ENCODE data around the gene SOWAHA. TPM values are rescaled to one million over a fixed set of nuclear protein-coding genes. Genes with fewer than 3 reads are reported as not detected.

SOWAHA gene
- total and polyA plus RNA-seq, 2 of the 4 experiments (the other 2 are of a cell fraction) = 0.03 TPM; not detected in 1

DNA sequence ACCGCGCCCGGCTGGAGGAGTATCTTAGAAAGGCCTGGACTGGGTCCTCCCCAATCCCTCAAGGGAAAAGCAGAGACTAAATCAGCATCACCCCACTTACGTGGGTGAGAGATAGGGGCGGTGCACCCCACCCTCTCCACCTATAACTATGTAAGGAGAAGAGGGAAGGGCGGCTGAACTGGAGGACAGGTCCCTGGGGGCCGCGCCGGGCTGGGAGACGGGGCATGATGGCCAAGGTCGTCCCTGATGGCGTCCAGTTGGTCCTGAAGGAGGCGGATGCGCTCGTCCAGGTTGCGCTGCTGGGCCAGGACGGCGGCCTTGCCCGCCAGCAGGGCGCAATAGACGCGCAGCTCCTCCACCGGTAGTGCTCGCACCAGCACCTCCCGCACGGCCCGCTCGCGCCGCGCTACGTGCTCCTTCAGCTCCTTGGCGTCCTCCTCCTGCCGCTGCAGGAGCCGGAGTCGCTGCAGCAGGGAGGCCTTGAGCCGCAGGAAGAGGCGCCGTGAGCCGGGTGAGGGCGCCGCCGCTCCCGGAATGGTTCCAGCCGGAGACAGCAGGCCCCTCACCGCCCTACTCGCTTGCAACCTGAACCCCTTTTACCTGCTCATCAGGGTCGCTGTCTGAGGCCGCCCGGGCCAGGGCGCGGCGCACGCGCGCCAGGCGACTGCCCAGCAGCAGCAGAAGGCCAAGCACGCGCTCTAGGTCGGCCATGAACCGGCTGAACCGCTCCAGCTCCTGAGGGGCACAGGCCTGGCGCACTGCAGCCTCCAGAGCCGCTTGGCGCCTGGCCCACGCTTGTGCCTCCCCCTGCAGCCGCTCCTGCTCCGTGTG is 9.8 kb downstream of the SOWAHA start (continued):
- TF ChIP-seq BHLHE40 (IDR thresholded peaks at IDR 0.05; ENCODE audit: low read depth, low read length) (no peak), MAFK (IDR thresholded peaks at IDR 0.05; ENCODE audit: low read depth, low read length) (no peak)

DNA sequence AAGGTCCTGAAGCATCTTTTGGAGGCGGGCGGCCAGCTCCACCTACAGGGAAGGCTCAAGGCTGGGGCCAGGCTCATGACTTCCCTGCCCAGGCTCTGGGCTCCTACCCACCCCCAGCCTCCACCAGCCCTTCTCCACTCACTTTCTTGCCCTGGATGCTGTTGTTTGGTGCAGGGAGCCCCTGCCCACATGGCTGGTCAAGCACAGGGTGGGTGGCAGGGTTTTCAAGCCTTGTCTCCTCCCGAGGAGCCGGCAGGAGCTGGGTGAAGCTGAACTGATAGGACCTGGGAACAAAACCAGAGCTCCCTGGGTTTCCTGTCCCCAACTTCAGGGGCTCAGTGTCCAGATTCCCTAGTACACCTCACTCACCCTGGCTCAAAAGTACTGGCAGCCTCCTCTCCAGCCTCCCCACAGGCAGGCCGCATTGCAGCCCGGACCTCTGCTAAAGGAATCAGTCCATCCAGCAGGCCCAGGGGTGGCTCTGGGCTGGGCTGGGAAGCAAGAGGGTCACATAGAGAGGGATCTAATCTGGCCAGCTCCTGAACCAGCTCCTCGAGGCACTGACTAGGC is 10.5 kb downstream of the SOWAHA start:
- WGBS, 2 experiments (ENCODE audit: extremely low coverage in 2 of 2, insufficient read length in 1 of 2) = no CpG with 5 or more reads among the region's 7 CpGs
- no peak overlapping the region for H3K4ac ChIP-seq (ENCODE audit: low read depth, low read length)
- H2BK120ac ChIP-seq (ENCODE audit: low read depth, low read length) = no peak overlapping the region
- no peaks in the 10 kb centered on the region for H3K9me3 ChIP-seq (ENCODE audit: control insufficient read depth, insufficient read depth, low read length)
- H3K14ac ChIP-seq (replicated peaks; ENCODE audit: low read depth, low read length) = no peak overlapping the region
- intact Hi-C loops (cut with micrococcal nuclease) = loop anchor here (5.0 kb wide), 3 partner anchors 161 to 316 kb away; no protein-coding TSS in a partner anchor
- no peak overlapping the region for H2BK20ac ChIP-seq (ENCODE audit: low read depth, low read length)
- POLR2A ChIA-PET (ENCODE audit: unreplicated experiment) = no interaction called here
- no peak overlapping the region for H4K5ac ChIP-seq (ENCODE audit: low read depth, low read length)
- no peak overlapping the region for H2AFZ ChIP-seq (replicated peaks; ENCODE audit: low read length, poor library complexity)
- H3K4me2 ChIP-seq (ENCODE audit: low read depth, low read length) = no peak overlapping the region
- H3K23ac ChIP-seq (ENCODE audit: low read depth, low read length) = no peak overlapping the region
- peak overlapping the region; percentile 44 for H2AK9ac ChIP-seq (replicated peaks; ENCODE audit: low read depth, low read length, poor library complexity)
- H3K18ac ChIP-seq (ENCODE audit: low read depth, low read length) = no peak overlapping the region
- H2AK5ac ChIP-seq (ENCODE audit: low read depth, low read length) = no peak overlapping the region
- H3K9ac ChIP-seq (ENCODE audit: low read depth, low read length) = no peak overlapping the region
- H3K4me3 ChIP-seq (ENCODE audit: insufficient read depth, low read depth, low read length) = no peak overlapping the region
- dilution Hi-C loops (cut with HindIII; ENCODE audit: low sequenced_read_pairs, unreplicated experiment) = no loop called here
- H3K56ac ChIP-seq (ENCODE audit: extremely low read depth, insufficient read depth, low read length) = no peak overlapping the region
- H3K27ac ChIP-seq (ENCODE audit: insufficient read depth, low read length) = no peak overlapping the region
- peaks cover 10% of the 10 kb centered on the region; the same call in 1 of the 2 replicates for H3K4me1 ChIP-seq (ENCODE audit: control insufficient read depth, insufficient read depth, low read length)
- no peak overlapping the region for H4K8ac ChIP-seq (ENCODE audit: low read depth in 2 of 2, low read length in 2 of 2)
- H3K36me3 ChIP-seq (ENCODE audit: control insufficient read depth, insufficient read depth, low read length) = peaks cover 6% of the 10 kb centered on the region; the same call in 1 of the 2 replicates
- CTCF ChIA-PET = interaction anchor here (0.5 kb wide), 1 partner anchor 726 kb away, joined by 4 read pairs; no protein-coding TSS in a partner anchor
- H4K91ac ChIP-seq (ENCODE audit: insufficient read depth, low read depth, low read length) = no peak overlapping the region
- no peaks in the 10 kb centered on the region for H3K9me1 ChIP-seq (ENCODE audit: insufficient read depth, low read length)
- in situ Hi-C loops (cut with MboI; ENCODE audit: low sequenced_read_pairs) = no loop called here
- no peak overlapping the region for H2BK15ac ChIP-seq (ENCODE audit: low read depth, low read length)
- H3K27me3 ChIP-seq (ENCODE audit: control insufficient read depth, insufficient read depth, low read length) = no peaks in the 10 kb centered on the region
- H4K20me1 ChIP-seq (ENCODE audit: insufficient read depth, low read length) = no peaks in the 10 kb centered on the region
- ATAC-seq (ENCODE audit: low read depth) = no peak
- DNase-seq = no peak
- H3K79me1 ChIP-seq (ENCODE audit: low read depth in 1 of 2, low read length in 2 of 2) = peaks cover 5 to 17% of the 10 kb centered on the region in 2 experiments; a peak in 3 of 4 replicates
- no peak overlapping the region for H2BK5ac ChIP-seq (ENCODE audit: low read depth, low read length, poor library complexity, severe bottlenecking)
- no TSS peak for BruUV-seq (replicated peaks)
- TF ChIP-seq SMC3 (IDR thresholded peaks at IDR 0.05; ENCODE audit: low read depth, low read length) (no peak), MAZ (IDR thresholded peaks at IDR 0.05; ENCODE audit: borderline replicate concordance, low read depth, low read length) (no peak), MAFK (IDR thresholded peaks at IDR 0.05; ENCODE audit: low read depth, low read length) (no peak), BHLHE40 (IDR thresholded peaks at IDR 0.05; ENCODE audit: low read depth, low read length) (no peak), POLR2A (IDR thresholded peaks at IDR 0.05; ENCODE audit: low read depth, low read length) (no peak), MXI1 (IDR thresholded peaks at IDR 0.05; ENCODE audit: borderline replicate concordance, low read depth, low read length) (no peak), CHD1 (IDR thresholded peaks at IDR 0.05; ENCODE audit: low read depth, low read length) (no peak)
- TF ChIP-seq, protein P1, sequence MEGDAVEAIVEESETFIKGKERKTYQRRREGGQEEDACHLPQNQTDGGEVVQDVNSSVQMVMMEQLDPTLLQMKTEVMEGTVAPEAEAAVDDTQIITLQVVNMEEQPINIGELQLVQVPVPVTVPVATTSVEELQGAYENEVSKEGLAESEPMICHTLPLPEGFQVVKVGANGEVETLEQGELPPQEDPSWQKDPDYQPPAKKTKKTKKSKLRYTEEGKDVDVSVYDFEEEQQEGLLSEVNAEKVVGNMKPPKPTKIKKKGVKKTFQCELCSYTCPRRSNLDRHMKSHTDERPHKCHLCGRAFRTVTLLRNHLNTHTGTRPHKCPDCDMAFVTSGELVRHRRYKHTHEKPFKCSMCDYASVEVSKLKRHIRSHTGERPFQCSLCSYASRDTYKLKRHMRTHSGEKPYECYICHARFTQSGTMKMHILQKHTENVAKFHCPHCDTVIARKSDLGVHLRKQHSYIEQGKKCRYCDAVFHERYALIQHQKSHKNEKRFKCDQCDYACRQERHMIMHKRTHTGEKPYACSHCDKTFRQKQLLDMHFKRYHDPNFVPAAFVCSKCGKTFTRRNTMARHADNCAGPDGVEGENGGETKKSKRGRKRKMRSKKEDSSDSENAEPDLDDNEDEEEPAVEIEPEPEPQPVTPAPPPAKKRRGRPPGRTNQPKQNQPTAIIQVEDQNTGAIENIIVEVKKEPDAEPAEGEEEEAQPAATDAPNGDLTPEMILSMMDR (conservative IDR thresholded peaks at IDR 0.05; ENCODE audit: low read depth, low read length) = no peak
- TF ChIP-seq, protein P2, sequence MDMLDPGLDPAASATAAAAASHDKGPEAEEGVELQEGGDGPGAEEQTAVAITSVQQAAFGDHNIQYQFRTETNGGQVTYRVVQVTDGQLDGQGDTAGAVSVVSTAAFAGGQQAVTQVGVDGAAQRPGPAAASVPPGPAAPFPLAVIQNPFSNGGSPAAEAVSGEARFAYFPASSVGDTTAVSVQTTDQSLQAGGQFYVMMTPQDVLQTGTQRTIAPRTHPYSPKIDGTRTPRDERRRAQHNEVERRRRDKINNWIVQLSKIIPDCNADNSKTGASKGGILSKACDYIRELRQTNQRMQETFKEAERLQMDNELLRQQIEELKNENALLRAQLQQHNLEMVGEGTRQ (IDR thresholded peaks at IDR 0.05; ENCODE audit: low read depth, low read length) = no peak
- TF ChIP-seq, protein P3, sequence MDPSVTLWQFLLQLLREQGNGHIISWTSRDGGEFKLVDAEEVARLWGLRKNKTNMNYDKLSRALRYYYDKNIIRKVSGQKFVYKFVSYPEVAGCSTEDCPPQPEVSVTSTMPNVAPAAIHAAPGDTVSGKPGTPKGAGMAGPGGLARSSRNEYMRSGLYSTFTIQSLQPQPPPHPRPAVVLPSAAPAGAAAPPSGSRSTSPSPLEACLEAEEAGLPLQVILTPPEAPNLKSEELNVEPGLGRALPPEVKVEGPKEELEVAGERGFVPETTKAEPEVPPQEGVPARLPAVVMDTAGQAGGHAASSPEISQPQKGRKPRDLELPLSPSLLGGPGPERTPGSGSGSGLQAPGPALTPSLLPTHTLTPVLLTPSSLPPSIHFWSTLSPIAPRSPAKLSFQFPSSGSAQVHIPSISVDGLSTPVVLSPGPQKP (IDR thresholded peaks at IDR 0.05; ENCODE audit: borderline replicate concordance, low read depth, low read length) = no peak
